ENCODE results near the gene FTO.

FTO gene

GRCh38 chr16:53740933-53741531 is 37.1 kb downstream of the FTO start:
- no peak for TF ChIP-seq POLR2AphosphoS5 (IDR thresholded peaks at IDR 0.05; ENCODE audit: low read depth, low read length)
- no peak for TF ChIP-seq REST (IDR thresholded peaks at IDR 0.05; ENCODE audit: insufficient read depth in 1 of 2, low read depth in 2 of 2, low read length in 2 of 2)
- TF ChIP-seq FOXP2 (optimal IDR thresholded peaks at IDR 0.05; ENCODE audit: borderline replicate concordance, extremely low read depth, extremely low read length, insufficient read depth), result no peak
- no peak for TF ChIP-seq SIN3A (IDR thresholded peaks at IDR 0.05; ENCODE audit: borderline replicate concordance, insufficient read depth, low read length)
- no peak for TF ChIP-seq TAF1 (IDR thresholded peaks at IDR 0.05; ENCODE audit: borderline replicate concordance, insufficient read depth, low read length)

- no peak for TF ChIP-seq FOXP2 (optimal IDR thresholded peaks at IDR 0.05; ENCODE audit: borderline replicate concordance, extremely low read depth, extremely low read length, insufficient read depth)
- TF ChIP-seq TAF1 (IDR thresholded peaks at IDR 0.05; ENCODE audit: borderline replicate concordance, insufficient read depth, low read length), result no peak
- TF ChIP-seq SIN3A (IDR thresholded peaks at IDR 0.05; ENCODE audit: borderline replicate concordance, insufficient read depth, low read length), result no peak
- TF ChIP-seq REST (IDR thresholded peaks at IDR 0.05; ENCODE audit: insufficient read depth in 1 of 2, low read depth in 2 of 2, low read length in 2 of 2), result no peak
- TF ChIP-seq POLR2AphosphoS5 (IDR thresholded peaks at IDR 0.05; ENCODE audit: low read depth, low read length), result no peak
Measured at GRCh38 chr16:53741546-53741945, 37.6 kb downstream of the FTO start.

- TF ChIP-seq FOXP2 (optimal IDR thresholded peaks at IDR 0.05; ENCODE audit: borderline replicate concordance, extremely low read depth, extremely low read length, insufficient read depth) (no peak), POLR2AphosphoS5 (IDR thresholded peaks at IDR 0.05; ENCODE audit: low read depth, low read length) (no peak), TAF1 (IDR thresholded peaks at IDR 0.05; ENCODE audit: borderline replicate concordance, insufficient read depth, low read length) (no peak), REST (IDR thresholded peaks at IDR 0.05; ENCODE audit: insufficient read depth in 1 of 2, low read depth in 2 of 2, low read length in 2 of 2) (no peak), SIN3A (IDR thresholded peaks at IDR 0.05; ENCODE audit: borderline replicate concordance, insufficient read depth, low read length) (no peak)
Measured at GRCh38 chr16:53743149-53743566, 39.2 kb downstream of the FTO start.

- TF ChIP-seq SIN3A (IDR thresholded peaks at IDR 0.05; ENCODE audit: borderline replicate concordance, insufficient read depth, low read length) (no peak), POLR2AphosphoS5 (IDR thresholded peaks at IDR 0.05; ENCODE audit: low read depth, low read length) (no peak), REST (IDR thresholded peaks at IDR 0.05; ENCODE audit: insufficient read depth in 1 of 2, low read depth in 2 of 2, low read length in 2 of 2) (no peak), FOXP2 (optimal IDR thresholded peaks at IDR 0.05; ENCODE audit: borderline replicate concordance, extremely low read depth, extremely low read length, insufficient read depth) (no peak), TAF1 (IDR thresholded peaks at IDR 0.05; ENCODE audit: borderline replicate concordance, insufficient read depth, low read length) (no peak)
Measured at GRCh38 chr16:53744449-53744848, 40.5 kb downstream of the FTO start.

All from PFSK-1 (cell line).